ENCODE measurements around the gene ERCC4.

The ERCC4 gene

DNA sequence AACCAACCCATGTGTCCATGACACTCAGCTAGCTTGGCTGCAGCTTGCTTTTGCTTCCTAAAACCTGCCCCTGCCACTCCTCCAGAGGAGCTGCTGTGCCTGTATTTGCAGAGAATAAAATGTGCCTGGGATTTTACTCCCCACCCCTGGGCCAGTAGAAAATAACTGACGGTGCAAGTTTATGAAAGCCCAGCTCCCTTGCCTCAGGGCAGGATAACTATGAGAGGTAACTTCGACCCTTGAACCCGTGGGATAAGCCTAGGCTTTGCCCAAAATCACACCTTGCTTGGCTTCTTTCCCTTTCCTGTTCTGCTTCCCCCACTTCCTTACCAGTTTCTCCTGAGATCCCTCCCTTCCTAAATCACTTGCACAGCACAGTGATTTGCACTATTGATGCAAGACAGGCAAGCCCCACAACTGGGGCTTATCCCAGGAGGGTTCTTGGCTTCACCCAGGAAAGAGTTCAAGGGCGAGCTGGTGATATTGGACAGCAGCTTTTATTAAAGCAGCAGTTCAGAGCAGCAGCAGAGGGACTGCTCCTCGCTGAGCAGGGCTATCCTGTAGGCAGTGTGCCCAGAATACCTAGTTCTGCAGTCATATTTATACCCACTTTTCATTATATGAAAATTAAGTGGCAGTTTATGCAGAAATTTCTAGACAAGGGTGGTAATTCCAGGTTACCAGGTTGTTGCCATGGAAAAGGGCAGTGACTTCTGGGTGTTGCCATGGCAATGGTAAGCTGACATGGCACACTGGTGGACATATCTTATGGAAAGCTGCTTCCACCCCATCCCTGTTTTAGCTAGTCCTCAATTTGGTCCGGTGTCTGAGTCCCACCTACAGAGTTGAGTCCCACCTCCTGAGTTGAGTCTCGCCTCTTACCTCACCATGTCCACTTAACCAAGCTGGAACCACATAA is 6.3 kb upstream of the ERCC4 start (continued):
- TF ChIP-seq, protein P1, sequence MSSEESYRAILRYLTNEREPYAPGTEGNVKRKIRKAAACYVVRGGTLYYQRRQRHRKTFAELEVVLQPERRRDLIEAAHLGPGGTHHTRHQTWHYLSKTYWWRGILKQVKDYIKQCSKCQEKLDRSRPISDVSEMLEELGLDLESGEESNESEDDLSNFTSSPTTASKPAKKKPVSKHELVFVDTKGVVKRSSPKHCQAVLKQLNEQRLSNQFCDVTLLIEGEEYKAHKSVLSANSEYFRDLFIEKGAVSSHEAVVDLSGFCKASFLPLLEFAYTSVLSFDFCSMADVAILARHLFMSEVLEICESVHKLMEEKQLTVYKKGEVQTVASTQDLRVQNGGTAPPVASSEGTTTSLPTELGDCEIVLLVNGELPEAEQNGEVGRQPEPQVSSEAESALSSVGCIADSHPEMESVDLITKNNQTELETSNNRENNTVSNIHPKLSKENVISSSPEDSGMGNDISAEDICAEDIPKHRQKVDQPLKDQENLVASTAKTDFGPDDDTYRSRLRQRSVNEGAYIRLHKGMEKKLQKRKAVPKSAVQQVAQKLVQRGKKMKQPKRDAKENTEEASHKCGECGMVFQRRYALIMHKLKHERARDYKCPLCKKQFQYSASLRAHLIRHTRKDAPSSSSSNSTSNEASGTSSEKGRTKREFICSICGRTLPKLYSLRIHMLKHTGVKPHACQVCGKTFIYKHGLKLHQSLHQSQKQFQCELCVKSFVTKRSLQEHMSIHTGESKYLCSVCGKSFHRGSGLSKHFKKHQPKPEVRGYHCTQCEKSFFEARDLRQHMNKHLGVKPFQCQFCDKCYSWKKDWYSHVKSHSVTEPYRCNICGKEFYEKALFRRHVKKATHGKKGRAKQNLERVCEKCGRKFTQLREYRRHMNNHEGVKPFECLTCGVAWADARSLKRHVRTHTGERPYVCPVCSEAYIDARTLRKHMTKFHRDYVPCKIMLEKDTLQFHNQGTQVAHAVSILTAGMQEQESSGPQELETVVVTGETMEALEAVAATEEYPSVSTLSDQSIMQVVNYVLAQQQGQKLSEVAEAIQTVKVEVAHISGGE (tag by site-specific recombination; conservative IDR thresholded peaks at IDR 0.05; ENCODE audit: low read depth), result no peak

DNA sequence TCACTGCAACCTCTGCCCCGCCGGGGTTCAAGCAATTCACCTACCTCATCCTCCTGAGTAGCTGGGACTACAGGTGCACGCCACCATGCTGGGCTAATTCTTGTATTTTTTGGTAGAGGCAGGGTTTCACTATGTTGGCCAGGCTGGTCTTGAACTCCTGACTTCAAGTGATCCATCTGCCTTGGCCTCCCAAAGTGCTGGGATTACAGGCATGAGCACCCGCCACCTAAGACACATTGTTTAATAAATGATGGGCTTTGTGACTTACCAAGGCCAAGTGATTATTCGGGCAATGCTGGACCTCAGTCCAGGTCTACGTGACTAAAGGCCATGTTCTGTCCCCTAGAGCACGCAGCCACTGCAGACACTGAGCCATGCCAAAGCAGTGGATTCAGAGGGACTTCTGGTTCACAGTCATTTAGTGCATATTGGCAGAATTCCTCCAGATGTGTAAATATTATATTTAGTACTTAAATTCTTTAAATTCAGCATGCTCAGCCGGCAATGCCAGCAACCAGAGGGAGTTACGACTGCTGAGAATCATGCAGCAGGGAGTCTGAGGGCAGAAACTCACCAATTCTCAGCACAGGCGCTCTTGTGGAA is 4.8 kb upstream of the ERCC4 start:
- no peak overlapping the region for H3K27ac ChIP-seq (ENCODE audit: extremely low read depth, low read depth, low read length)
- no peaks in the 10 kb centered on the region for H3K36me3 ChIP-seq (ENCODE audit: control insufficient read depth in 2 of 2, insufficient read depth in 1 of 2, low read length in 2 of 2)
- no peak overlapping the region for H3K4me3 ChIP-seq (ENCODE audit: low read depth, low read length)
- CTCF ChIA-PET, result interaction anchor here (0.7 kb wide), 1 partner anchor 137 kb away, joined by 3 read pairs; no protein-coding TSS in a partner anchor
- H3K4me1 ChIP-seq (ENCODE audit: control insufficient read depth, insufficient read depth, low read length), result no peaks in the 10 kb centered on the region; the same call in 1 of the 2 replicates
- TF ChIP-seq ZXDB (tag by site-specific recombination; IDR thresholded peaks at IDR 0.05), result no peak
- TF ChIP-seq, protein P1 (tag by site-specific recombination; conservative IDR thresholded peaks at IDR 0.05; ENCODE audit: low read depth), result no peak
- no peak for TF ChIP-seq ZFP41 (tag by site-specific recombination; IDR thresholded peaks at IDR 0.05; ENCODE audit: borderline replicate concordance)
- no peak for TF ChIP-seq ZNF19 (tag by site-specific recombination; IDR thresholded peaks at IDR 0.05; ENCODE audit: low read depth)
- TF ChIP-seq ZNF133 (tag by site-specific recombination; IDR thresholded peaks at IDR 0.05), result no peak
- TF ChIP-seq KLF9 (tag by site-specific recombination; IDR thresholded peaks at IDR 0.05; ENCODE audit: low read depth), result no peak
- TF ChIP-seq ZNF202 (tag by site-specific recombination; IDR thresholded peaks at IDR 0.05; ENCODE audit: borderline replicate concordance), result no peak
- TF ChIP-seq, protein P2, sequence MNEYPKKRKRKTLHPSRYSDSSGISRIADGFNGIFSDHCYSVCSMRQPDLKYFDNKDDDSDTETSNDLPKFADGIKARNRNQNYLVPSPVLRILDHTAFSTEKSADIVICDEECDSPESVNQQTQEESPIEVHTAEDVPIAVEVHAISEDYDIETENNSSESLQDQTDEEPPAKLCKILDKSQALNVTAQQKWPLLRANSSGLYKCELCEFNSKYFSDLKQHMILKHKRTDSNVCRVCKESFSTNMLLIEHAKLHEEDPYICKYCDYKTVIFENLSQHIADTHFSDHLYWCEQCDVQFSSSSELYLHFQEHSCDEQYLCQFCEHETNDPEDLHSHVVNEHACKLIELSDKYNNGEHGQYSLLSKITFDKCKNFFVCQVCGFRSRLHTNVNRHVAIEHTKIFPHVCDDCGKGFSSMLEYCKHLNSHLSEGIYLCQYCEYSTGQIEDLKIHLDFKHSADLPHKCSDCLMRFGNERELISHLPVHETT (tag by site-specific recombination; IDR thresholded peaks at IDR 0.05), result no peak
- no peak for TF ChIP-seq MEIS1 (CRISPR knock-in tag; IDR thresholded peaks at IDR 0.05; ENCODE audit: borderline replicate concordance)
- POLR2A ChIA-PET, result no interaction called here
- no peaks in the 10 kb centered on the region for H3K9me3 ChIP-seq (ENCODE audit: control insufficient read depth, insufficient read depth, low read depth, low read length)

DNA sequence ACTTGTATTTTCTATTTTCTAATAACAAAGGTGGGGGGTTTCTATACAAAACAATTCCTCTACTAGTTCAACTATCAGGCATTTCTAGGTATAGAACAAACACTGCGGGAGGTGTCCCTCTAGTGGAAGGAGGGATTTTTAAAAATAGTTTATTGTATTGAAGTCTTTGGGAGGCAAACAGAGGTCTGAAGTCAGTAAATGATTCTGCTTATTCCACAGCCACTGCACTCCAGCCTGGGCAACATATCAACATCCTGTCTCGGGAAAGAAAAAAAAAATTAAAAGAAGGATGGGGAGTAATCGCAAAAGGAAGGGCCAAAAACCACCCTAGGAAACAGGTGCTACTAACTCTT is 648 bp upstream of the ERCC4 start:
- Histone ChIP-seq H3K9me3 (ENCODE audit: control insufficient read depth, insufficient read depth, low read depth, low read length) (no peaks in the 10 kb centered on the region), H3K4me3 (ENCODE audit: low read depth, low read length) (peak overlapping the region; percentile 8)
- POLR2A ChIA-PET, result interaction anchor here (0.6 to 1.3 kb wide), 13 partner anchors 11 to 711 kb away, joined by 3 to 11 read pairs (median 4); partner anchors contain the start of gene PARN
- TF ChIP-seq RBAK (tag by site-specific recombination; IDR thresholded peaks at IDR 0.05) (no peak), ZNF629 (tag by site-specific recombination; IDR thresholded peaks at IDR 0.05) (0 out of 2 replicates have a peak, but pooled peaks have one; percentile 9), ZNF114 (tag by site-specific recombination; IDR thresholded peaks at IDR 0.05) (no peak), ZNF600 (tag by site-specific recombination; IDR thresholded peaks at IDR 0.05) (peak; percentile 49; the same call in 1 of the 2 replicates), ZFP37 (tag by site-specific recombination; IDR thresholded peaks at IDR 0.05) (peak; percentile 38; the same call in 1 of the 2 replicates), ZNF558 (tag by site-specific recombination; IDR thresholded peaks at IDR 0.05) (0 out of 2 replicates have a peak, but pooled peaks have one; percentile 48), ZNF394 (tag by site-specific recombination; IDR thresholded peaks at IDR 0.05; ENCODE audit: borderline replicate concordance) (peak; percentile 34; the same call in 1 of the 2 replicates), ZNF366 (tag by site-specific recombination; conservative IDR thresholded peaks at IDR 0.05) (peak; percentile 74), ZNF266 (tag by site-specific recombination; IDR thresholded peaks at IDR 0.05; ENCODE audit: low read depth) (no peak), ZNF747 (tag by site-specific recombination; IDR thresholded peaks at IDR 0.05) (no peak)
- TF ChIP-seq, protein P3, sequence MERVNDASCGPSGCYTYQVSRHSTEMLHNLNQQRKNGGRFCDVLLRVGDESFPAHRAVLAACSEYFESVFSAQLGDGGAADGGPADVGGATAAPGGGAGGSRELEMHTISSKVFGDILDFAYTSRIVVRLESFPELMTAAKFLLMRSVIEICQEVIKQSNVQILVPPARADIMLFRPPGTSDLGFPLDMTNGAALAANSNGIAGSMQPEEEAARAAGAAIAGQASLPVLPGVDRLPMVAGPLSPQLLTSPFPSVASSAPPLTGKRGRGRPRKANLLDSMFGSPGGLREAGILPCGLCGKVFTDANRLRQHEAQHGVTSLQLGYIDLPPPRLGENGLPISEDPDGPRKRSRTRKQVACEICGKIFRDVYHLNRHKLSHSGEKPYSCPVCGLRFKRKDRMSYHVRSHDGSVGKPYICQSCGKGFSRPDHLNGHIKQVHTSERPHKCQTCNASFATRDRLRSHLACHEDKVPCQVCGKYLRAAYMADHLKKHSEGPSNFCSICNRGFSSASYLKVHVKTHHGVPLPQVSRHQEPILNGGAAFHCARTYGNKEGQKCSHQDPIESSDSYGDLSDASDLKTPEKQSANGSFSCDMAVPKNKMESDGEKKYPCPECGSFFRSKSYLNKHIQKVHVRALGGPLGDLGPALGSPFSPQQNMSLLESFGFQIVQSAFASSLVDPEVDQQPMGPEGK (tag by site-specific recombination; IDR thresholded peaks at IDR 0.05), result peak; percentile 32; the same call in 1 of the 2 replicates

More for the DNA sequence above, 648 bp upstream of the ERCC4 start:
- Histone ChIP-seq H3K4me1 (ENCODE audit: control insufficient read depth, insufficient read depth, low read length) (peaks cover 4% of the 10 kb centered on the region), H3K27ac (ENCODE audit: extremely low read depth, low read depth, low read length) (no peak overlapping the region), H3K36me3 (ENCODE audit: control insufficient read depth in 2 of 2, insufficient read depth in 1 of 2, low read length in 2 of 2) (peaks cover 6 to 15% of the 10 kb centered on the region in 2 experiments; a peak in 1 of 3 replicates)
- CTCF ChIA-PET, result interaction anchor here (0.5 to 2.9 kb wide), 44 partner anchors 8 to 1824 kb away, joined by 3 to 33 read pairs (median 4); no protein-coding TSS in a partner anchor
